DMS 273 treated with DMSO at 0.1 percent for 48 hours (cell line): Measurements from ENCODE around the gene CSPG4.
"Not testable (repeated sequence)": the region's sequence is repeated elsewhere in the genome, so short reads cannot be mapped to it uniquely, and the experiment has no call there.

Experiments used
- DNase-seq: peaks from one replicate; lab custom pipeline; 2025; lab: John Stamatoyannopoulos, UW

Gene CSPG4

DNA sequence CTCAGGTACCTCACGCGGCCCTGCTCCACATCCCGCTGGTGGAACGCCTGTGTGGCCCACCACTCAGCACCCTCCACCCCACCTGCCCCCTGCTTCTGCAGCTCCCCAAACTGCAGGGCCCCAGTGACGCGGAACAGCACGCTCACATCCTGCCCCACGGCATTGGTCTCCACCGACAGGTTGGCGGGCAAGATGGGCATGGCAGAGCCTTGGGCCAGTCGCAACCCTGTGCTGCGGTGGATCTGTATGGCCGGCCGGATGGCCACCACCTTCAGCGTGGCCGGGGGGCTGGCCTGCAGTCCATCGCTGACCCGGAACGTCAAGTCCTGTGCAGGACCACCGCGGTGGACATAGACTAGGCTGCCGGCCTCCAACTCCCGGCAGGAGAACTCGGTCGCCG is 23.8 kb downstream of the CSPG4 start:
- DNase-seq: no peak

DNA sequence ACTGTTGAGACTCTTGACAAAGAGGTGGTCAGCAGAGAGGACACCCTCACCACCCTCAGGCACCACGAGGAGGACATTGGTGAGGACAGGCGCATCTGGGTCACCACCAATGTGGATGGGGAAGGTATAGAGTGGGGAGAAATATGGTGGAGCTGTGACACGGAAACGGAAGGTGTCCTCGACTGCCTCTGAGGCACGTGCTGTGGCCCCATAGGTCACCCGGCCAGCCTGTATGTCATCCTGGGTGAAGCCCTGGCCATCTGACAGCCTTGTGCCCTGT is 24.4 kb downstream of the CSPG4 start:
- no peak for DNase-seq

DNA sequence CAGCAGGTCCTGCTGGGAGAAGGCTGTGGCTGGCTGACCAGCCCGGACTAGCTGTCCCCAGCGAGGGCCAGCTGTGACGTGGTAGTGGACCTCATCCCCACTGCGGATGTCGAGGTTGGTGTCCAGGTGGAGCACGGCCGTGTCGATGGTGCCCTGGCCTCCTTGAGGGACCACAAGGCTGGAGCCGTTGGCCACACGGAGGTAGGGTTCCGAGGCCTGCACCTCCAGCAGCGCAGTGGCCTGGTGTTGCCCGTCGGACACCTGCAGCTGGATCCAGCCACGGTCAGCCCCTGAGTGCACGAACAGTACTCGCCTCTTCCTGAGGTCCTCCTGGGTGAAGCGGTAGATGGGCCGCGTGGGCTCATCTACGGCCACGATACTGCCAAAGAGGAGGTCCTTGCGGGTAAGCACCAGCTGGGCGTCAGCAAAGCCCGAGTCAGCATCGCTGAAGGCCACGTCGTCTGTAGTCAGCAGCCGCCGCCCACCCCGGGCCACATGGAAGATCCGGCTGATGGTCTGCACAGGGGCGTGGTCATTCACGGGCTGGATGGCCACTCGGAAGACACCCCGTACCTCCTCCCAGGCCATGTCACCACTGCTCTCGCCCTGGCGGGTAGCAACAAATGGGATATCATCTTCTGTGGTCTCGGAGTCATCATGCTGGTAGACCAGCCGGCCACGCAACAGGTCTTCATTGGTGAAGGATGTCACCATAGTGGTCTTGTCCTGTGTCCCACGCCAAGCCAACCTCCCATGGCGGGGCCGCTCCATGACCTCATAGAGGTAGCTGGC is 25.0 kb downstream of the CSPG4 start:
- DNase-seq: no peak

DNA sequence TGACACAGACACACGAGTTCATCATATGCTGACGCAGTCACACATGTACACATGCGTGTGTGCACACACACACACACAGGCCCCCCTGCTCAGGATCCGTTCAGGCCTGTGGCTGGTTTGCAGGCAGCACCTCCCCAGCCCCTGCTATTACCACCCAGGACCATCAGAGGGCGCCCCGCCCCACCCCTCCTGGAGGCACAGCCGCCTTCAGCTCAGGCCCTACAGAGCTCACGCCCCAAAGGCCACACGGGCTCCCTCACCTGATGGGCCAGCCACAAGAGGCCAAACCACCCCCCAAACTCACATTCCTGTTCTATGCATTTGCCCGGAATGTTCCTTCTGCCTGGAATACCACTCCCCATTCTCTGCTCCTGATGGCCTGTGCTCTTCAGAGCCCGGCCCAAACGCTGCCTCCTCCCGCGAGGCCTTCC is 26.4 kb downstream of the CSPG4 start:
- DNase-seq: not testable (repeated sequence)

DNA sequence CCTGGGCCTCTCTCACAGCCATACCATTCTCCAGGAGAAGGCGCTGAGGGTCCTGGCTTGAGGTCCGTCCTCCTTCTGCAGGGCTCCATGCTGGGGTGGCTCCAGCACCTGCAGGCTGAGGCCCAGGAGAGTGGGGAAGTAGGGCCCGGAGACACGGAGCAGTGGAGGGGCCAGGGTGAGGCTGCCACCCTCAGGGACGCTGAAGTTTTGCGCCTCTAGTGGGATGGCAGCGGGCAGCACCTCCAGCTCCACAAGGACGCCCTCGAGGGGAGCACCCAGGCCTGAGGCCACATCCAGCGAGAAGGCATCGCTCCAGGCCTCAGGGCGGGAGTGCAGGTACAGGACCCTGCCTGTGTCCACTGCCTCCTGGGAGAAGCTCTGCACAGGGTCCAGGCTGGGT is 27.5 kb downstream of the CSPG4 start:
- DNase-seq: no peak

DNA sequence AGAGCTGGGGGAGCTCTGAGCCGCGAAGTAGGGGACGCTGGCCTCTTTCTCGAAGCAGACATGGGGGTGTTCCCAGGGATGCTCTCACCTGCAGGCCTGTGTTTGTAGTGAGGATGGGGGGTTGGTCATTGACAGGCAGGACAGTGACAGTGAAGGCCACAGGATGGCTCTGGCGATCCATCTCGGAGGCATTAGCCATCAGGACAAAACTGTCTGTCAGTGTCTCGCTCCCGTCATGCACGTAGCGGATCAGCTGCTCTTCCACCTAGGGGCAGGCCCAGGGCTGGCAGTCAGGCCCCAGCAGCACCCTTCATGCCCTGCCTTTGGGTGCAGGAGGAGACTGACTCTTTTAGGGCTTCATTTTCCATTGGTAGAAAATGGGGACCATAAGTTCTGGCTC is 28.0 kb downstream of the CSPG4 start:
- DNase-seq: no peak

DNA sequence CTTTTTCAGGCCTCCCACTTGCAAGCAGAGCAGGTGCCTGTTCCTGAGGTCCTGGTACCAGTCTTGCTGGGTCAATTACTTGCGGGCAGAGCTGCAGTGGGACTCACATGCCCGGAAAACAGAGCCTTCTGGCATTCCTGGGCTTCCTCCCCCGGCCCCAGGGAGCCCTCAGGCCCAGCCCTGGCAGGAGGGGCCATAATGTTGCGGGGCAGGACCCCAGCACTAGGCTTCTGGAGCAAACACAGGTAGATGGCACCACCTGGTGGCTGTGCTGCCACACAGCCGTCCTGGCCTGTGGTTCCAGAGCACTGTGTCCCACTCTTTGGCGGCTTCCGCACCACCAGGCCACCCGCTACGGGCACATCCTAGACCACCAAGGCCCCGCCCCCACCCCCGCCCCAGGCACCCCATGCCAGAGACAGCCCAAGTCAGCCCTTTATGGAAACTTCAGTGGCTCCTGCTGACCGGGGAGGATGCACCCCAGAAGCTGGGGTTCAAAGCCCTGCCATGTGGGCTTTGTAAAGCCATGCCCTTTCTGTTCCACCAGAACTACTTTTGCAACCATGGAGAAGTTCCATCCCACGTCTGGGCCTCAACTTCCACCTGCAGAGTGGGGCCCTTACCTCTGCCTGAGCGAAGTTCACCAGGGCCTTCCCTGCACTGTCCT is 28.9 kb downstream of the CSPG4 start:
- DNase-seq: not testable (repeated sequence)

DNA sequence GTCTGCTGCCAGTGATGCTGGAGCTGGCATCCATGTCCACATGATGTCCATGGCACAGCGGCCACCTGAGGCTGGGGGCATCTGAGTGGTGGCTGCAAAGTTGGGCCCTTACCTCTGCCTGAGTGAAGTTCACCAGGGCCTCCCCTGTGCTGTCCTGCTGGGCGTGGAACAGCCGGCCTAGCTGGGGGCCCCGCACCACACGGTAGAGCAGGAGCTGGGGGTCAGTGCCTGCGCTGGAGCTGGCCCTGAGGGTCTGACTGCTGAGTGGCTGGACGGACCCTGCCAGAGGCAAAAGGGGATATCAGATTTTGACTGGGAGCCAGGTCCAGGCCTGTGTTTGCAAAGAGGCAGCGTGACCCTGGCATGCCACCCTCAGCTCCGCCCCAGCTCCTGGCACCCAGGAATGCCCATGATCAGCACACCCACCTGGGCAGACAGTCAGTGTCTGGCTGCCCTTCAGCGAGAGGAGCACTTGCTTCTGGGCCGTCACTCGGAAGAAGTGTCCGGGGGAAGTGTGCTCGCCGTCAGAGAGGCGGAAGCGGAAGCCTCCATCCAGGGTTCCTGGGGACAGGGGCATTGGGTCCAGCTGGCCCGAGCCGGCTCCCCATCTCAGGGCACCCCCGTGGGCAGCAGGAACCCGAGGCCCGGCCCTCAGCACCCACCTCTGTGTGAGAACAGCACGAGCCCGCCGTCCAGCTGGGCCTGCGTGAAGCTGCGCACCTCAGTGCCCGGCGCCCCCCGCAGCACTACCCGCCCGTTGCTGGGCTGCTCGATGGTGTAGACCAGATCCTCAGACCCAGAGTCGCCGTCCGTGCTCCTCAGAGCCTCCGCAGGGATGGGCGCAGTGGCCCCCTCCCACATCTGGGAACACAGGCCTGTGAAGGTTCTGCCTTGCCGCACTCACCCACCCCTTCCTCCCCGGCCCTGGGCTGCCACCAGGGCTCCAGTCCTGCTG is 30.2 kb downstream of the CSPG4 start:
- DNase-seq: no peak

DNA sequence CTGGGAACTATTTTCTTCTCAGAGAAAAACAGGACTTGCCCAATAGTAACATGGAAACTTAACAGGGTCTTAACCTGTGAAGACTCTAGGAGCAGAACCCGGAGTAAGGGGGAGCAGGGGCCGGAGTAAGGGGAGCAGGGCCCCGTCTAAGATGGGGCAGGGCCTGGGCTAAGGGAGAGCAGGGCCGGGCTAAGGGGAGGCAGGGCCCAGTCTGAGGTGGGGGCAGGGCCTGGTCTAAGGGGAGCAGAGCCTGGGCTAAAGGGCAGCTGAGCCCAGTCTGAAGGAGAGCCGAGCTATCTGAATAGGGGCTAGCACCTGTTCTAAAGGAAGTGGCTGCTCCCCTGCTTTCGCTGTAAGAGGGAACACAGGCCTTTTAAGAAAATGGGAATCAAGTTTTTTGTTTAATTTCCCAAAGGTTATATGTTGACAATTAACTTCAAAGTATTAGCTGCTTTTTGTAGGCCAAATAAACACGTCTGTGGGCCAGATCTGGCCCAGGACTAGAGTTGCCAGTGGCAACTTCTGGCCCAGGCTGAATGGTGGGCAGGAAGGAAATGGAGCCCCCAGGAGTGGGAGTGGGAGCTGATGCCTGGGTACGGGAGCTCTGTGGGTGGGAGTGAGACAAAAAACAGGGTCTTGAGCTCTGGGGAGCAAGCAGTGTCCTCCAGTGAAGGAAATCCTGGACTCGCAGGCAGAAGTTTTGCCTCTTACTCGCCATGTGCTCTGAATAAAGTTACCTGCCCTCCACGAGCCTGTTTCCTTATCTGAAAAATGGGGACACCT is 32.5 kb downstream of the CSPG4 start:
- DNase-seq: no peak

DNA sequence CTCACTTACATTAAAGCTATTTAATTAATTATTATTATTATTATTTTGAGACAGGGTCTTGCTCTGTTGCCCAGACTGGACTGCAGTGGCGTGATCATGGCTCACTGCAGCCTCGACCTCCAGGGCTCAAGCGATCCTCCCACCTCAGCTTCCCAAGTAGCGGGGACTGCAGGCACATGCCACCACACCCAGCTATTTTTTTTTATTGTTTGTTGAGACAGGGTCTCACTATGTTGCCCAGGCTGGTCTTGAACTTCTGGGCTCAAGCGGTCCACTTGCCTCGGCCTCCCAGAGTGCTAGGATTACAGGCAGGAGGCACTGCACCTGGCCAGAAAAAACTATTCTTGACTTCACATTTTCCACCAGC is 34.3 kb downstream of the CSPG4 start:
- not testable (repeated sequence) for DNase-seq

DNA sequence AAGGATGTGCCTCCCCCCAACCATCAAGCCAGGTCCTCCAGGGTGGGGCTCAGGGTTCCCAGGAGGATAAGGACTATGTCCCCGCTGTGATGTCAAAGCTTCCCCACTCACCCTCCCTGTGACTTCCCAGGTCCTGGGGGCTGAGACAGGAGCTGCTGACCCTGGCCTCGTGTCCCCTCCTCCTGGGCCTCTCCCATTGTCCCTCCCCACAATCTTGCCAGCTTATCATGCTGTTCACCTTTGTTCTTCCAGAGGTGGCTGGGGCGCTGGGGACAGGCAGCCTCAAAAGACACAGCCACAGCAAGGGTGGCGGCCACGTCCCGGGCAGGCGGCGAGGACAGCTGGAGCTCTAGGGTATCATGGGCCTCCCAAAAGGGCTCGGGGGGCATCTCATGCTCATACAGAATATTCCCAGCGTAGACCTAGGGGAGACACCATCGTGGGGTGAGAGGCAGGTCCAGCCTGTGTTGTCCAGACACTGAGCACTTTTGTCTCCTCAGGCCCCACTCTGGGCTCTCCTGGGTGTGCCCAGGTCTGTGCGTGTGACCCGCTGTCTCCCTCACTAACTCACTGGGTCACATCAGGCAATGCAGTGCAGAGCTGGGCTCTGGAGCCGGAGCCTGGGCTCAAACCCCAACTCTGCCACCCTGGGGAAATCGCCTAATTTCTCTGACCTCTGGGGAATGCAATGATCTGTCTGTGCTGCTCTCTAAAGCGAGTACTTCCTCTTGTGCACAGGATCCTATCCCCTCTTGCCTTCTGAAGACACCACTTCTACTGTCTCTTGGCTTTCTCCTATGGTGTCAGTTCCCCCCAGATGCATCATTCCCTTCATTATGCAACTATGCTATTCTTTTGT is 35.0 kb downstream of the CSPG4 start:
- DNase-seq: no peak

DNA sequence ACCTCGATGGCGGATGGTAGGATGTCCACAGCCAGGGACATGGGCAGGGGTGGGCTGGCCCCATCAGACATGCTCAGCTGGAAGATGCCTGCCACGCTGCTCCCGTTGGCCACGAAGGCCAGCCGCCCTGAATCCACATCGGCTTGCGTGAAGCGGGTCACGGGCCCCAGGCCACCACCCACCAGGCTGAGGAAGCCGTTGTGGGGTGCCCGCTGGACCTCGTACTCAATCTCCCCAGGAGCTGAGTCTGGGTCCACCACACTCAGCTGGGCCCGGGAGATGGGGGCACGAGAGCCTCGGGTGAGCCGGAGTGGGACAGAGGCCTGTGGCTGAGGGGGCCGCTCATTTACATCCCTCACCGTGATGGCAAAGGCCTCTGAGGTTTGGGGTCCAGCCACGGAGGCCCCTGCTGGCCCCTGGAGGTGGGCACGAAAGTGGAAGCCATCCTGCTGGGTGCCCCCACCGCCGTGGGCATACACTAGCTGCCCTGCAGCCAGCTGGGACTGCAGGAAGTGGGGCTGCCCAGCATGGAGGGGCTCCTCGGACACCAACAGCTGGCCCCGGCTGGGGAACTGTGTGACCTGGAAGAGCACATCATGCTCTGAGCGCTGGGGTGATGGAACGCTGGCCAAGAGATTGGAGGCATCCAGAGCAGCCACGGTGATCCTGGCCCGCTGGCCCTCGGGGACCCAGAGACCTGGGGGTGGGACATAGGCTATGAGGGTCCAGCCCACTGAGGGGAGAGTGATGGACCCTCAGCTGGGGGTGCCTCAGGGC is 35.8 kb downstream of the CSPG4 start:
- no peak for DNase-seq

DNA sequence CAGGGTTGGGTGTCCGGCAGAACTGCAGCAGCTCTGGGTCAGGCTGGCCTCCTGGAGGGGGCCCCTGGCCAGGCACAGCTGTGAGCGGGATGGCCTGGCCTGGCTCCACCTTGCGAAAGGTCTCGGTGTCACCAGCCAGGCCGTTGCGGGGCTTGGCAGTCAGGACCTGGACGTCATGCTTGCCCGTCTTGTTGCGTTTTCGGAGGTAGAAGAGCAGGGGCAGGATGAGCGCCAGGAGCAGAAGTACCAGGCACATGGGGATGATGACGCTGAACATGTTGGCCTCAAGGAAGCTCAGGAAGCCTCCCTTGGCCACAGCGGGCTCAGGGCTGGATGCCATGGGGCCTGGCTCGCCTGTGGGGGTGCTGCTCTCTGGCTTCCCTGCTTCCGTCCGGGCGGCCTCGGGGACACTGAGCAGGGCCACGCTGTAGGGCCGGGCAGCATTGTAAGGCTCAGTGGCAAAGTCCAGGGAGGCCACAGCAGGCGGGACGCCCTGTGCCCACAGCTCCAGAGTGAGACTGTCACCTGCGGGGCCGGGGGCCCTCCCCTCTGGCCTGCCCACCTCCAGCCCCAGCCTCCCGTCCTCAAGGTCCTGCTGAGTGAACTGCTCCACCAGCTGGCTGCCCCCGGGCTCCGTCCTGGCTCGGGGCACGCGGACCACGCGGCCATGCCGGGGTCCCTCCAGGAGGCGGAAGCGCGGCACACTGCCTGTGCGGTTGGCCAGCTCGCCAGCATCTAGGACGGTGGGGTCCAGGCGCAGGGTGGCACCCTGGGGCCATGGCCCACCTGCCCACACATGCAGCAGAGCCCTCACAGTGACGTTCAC is 36.9 kb downstream of the CSPG4 start:
- no peak for DNase-seq

DNA sequence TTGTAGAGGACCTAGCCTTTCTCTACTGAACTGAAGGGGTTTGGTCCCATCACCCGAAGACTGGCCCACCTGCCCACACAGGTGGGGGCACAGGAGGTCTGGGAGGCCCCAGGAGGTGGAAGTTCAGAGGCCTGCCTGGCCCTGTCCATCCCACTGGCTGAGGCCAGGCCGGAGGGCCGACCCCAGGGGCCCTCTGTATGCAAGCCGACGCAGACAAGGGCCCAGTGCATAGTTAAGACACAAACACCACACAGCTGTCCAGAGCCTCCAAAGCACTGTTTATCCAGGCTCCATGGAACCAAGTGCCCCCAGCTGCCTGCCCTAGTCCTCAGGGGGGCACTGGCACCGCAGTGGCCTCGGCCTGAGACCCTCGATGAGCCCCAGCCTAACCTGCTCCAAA is 38.3 kb downstream of the CSPG4 start:
- no peak for DNase-seq

DNA sequence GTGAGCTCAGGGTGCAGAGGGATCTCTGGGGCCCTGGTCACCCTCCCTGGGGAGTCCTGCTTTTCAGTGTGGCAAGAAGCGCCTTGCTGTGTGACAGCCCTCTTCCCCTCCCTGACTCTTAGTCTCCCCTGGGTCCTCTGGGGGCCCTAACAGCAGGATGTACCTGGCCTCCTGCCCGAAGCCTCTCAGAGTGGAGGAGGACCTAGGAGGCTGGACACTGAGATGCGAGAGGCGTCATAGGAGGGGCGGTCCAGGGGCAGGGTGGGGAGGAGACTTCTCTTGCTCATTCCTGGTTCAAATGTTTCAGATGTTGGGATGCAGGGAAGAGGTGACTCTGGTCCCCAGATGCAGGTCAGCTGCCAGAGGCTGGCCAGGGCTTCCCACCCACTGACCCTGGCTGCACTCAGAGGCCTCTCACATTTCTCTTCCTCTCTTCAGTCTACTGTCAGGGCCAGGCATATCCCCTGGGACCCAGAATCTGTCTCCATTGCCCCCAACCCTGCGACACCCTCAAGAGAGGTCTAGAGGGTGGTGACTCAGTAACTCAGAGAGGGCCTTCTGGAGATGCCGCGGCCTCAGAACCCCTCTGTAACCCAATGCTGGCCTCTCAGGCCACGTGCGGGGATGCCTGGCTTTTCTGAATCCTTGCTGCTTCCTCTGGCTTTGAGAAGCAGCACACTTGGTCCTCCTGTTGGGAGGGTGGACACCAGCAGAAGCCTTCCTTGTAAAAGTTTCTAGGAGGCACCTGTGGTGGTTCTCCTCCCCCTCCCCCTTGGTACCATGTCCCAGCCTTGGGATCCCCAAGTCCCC is 39.0 kb downstream of the CSPG4 start:
- DNase-seq: no peak

DNA sequence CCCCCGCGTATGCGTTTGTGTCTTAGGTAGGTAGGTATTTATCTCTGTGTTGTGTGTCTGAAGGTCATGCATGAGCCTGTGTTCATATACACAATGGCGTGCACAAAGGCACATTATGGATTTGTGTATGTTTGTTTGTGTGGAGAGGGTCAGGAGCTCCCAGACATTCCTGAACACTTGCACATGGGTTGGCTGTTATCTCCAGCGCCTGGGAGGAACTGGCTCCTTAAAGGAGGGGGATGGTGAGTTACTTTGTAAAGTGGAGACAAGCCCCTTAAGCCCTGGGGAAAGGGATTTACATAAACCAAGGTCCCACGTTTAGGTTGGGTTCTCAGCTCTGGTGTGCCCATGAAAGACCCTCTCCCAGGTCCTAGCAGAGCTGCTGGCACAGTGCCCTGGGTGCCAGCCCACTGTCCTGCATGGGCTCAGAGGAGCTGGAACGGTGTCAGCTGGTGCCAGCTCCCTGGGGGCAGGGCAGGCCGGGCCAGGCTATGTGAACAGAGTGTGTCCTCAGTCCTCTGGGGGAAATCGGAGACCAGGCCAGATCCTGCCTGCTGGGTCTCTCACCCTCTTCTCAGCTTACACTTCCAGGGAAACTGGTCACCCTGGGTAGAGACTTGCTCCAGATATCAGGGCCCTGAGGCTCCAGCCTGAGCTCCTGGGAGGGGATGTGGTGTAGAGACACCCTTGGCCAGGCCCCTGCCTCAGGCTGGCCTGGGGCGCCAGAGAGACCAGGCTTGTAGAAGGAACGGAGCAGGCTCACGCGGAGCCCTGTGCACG is 39.8 kb downstream of the CSPG4 start:
- DNase-seq: no peak

DNA sequence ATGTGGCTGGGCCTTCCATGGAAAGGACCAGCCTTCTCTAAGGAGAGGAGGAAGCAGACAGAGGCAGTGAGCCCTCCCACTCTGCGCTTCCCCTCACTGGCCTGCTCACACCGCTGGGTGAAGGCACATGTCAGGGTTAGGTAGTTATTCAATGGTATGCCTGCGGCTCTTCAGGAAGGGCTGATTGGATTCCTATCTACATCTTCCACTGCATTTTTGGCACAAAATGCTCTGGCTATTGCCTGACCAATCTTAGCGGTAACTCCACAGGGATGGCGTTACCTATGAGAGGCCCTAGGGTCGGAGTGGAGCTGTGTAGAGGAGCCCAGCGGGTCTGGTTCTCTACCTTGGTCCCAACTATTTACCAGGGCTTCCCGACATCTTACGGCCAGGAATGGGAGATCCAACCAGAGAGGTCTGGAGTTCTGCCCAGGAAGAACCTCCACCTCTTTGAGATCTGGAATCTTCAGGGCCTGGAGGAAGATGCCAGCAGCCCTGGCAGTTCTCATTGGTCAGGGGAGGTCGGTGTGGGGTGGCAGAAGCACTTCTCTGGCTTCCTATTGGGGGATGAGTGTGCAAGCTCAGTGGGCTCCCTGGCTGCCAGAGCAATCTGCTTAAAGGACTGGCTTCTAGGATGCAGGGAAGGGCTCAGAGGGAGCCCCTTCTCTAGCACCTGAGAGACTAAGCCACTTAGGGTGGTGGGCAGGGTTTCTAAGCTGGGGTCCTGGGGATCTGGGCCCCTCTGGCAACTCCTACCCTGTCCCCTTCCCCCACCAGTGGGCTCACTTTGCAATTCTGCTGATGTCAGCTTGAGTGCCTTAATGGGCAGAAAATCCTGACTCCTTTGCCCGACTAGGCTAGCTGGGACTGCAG is 40.7 kb downstream of the CSPG4 start:
- no peak for DNase-seq
